WTC11 (cell line): ENCODE measurements around the gene GNRHR. TPM values are rescaled to one million over a fixed set of nuclear protein-coding genes. Genes with fewer than 3 reads are reported as not detected.
"Not testable (repeated sequence)": the region's sequence is repeated elsewhere in the genome, so short reads cannot be mapped to it uniquely, and the experiment has no call there.

ENCODE experiments used
- ATAC-seq: fragments of 200-7000 bp; cut with Tn5 transposase; 2 replicates; pipeline ENCODE4 v1.10.0; 2021; ENCODE audit warnings: mild to moderate bottlenecking, moderate library complexity
- CTCF ChIA-PET: fragments of 300-600 bp; sonication (Branson Sonifier 250); formaldehyde crosslinking; loops from one replicate; lab custom pipeline; 2021; ENCODE audit warnings: antibody characterized with exemption; lab: Charles Lee
- POLR2A ChIA-PET: fragments of 350-600 bp; sonication (Branson Sonifier 250); formaldehyde crosslinking; loops from one replicate; lab custom pipeline; 2021; ENCODE audit warnings: antibody characterized with exemption; lab: Charles Lee
- DNase-seq: peaks from one replicate; pipeline ENCODE4 v3.0.0; 2021; ENCODE audit warnings: low spot score
- H3K27ac Mint-ChIP-seq: 2 replicates; pipeline ENCODE4 v1.8.0; 2021; ENCODE audit warnings: mixed read lengths
- H3K27me3 Mint-ChIP-seq: 2 replicates; pipeline ENCODE4 v1.8.0; 2021; ENCODE audit warnings: low read depth, mild to moderate bottlenecking, moderate library complexity, mixed read lengths
- H3K36me3 Mint-ChIP-seq: 2 replicates; pipeline ENCODE4 v1.8.0; 2021; ENCODE audit warnings: mixed read lengths
- H3K4me1 Mint-ChIP-seq: 2 replicates; pipeline ENCODE4 v1.8.0; 2022; ENCODE audit warnings: mixed read lengths
- H3K4me3 Mint-ChIP-seq: 2 replicates; pipeline ENCODE4 v1.8.0; 2021; ENCODE audit warnings: mild to moderate bottlenecking, moderate library complexity, mixed read lengths
- H3K9me3 Mint-ChIP-seq: 2 replicates; pipeline ENCODE4 v1.8.0; 2021; ENCODE audit warnings: mixed read lengths
- ARID4B ChIP-seq: sonication (generic); formaldehyde crosslinking; IDR thresholded peaks from 2 replicates; pipeline ENCODE4 v1.8.0; 2023; ENCODE audit warnings: missing genetic modification reagents, mild to moderate bottlenecking, borderline replicate concordance
- ATF6 ChIP-seq: sonication (generic); formaldehyde crosslinking; IDR thresholded peaks from 2 replicates; pipeline ENCODE4 v1.8.1; 2023; ENCODE audit warnings: mild to moderate bottlenecking, missing genetic modification reagents
- HMGXB4 ChIP-seq: sonication (generic); formaldehyde crosslinking; IDR thresholded peaks from 2 replicates; pipeline ENCODE4 v1.8.1; 2023; ENCODE audit warnings: mild to moderate bottlenecking, moderate library complexity, missing genetic modification reagents
- KAT7 ChIP-seq: sonication (generic); formaldehyde crosslinking; IDR thresholded peaks from 2 replicates; pipeline ENCODE4 v1.8.1; 2023; ENCODE audit warnings: missing genetic modification reagents, mild to moderate bottlenecking, borderline replicate concordance
- MYBL2 ChIP-seq: sonication (generic); formaldehyde crosslinking; IDR thresholded peaks from 2 replicates; pipeline ENCODE4 v1.8.1; 2023; ENCODE audit warnings: mild to moderate bottlenecking, moderate library complexity, missing genetic modification reagents
- NFYB ChIP-seq: sonication (generic); formaldehyde crosslinking; conservative IDR thresholded peaks from 2 replicates; pipeline ENCODE4 v1.8.0; 2022; ENCODE audit warnings: low read depth, missing genetic modification reagents
- PREB ChIP-seq: sonication (generic); formaldehyde crosslinking; IDR thresholded peaks from 2 replicates; pipeline ENCODE4 v1.8.1; 2022; ENCODE audit warnings: mild to moderate bottlenecking, missing genetic modification reagents, moderate library complexity, borderline replicate concordance
- PRRX2 ChIP-seq: fragments of 250-450 bp; sonication (Bioruptor Pico); IDR thresholded peaks from 2 replicates; pipeline ENCODE4 v1.8.0; 2021; ENCODE audit warnings: mild to moderate bottlenecking
- SMAD3 ChIP-seq: sonication (generic); formaldehyde crosslinking; IDR thresholded peaks from 2 replicates; pipeline ENCODE4 v1.8.0; 2022; ENCODE audit warnings: missing genetic modification reagents, mild to moderate bottlenecking, borderline replicate concordance
- USF1 ChIP-seq: sonication (generic); formaldehyde crosslinking; IDR thresholded peaks from 2 replicates; pipeline ENCODE4 v1.8.0; 2022; ENCODE audit warnings: mild to moderate bottlenecking, missing genetic modification reagents
- ZNF219 ChIP-seq: sonication (generic); formaldehyde crosslinking; IDR thresholded peaks from 2 replicates; pipeline ENCODE4 v1.8.0; 2023; ENCODE audit warnings: missing genetic modification reagents, mild to moderate bottlenecking, borderline replicate concordance
- ZNF232 ChIP-seq: sonication (generic); formaldehyde crosslinking; IDR thresholded peaks from 2 replicates; pipeline ENCODE4 v1.8.0; 2022; ENCODE audit warnings: mild to moderate bottlenecking, missing genetic modification reagents
- ZNF423 ChIP-seq: fragments of 250-450 bp; sonication (Bioruptor Pico); IDR thresholded peaks from 2 replicates; pipeline ENCODE4 v2.1.2; 2022; ENCODE audit warnings: mild to moderate bottlenecking, moderate library complexity
- ZNF671 ChIP-seq: fragments of 250-450 bp; sonication (Bioruptor Pico); IDR thresholded peaks from 2 replicates; pipeline ENCODE4 v1.8.0; 2021; ENCODE audit warnings: mild to moderate bottlenecking
- total RNA-seq: library from RNA; stranded (reverse); gene quantifications from 3 replicates; pipeline ENCODE4 v1.2.3, GENCODE V29; 2021
- TF ChIP-seq, protein P1 (sequence below): sonication (generic); formaldehyde crosslinking; IDR thresholded peaks from 2 replicates; pipeline ENCODE4 v1.8.0; 2023; ENCODE audit warnings: mild to moderate bottlenecking, missing genetic modification reagents

Gene GNRHR
- total RNA-seq, 1 experiment from 2014 or later = not detected

- H3K9me3 Mint-ChIP-seq = peaks cover 6% of the 10 kb centered on the region; the same call in 1 of the 2 replicates
- ATAC-seq (no peak), DNase-seq (no peak)
- no peak overlapping the region for H3K27ac Mint-ChIP-seq
- TF ChIP-seq ATF6 (CRISPR knock-in tag) (no peak), HMGXB4 (no peak), MYBL2 (no peak), ZNF671 (CRISPR knock-in tag) (no peak), ZNF219 (CRISPR knock-in tag) (no peak), PRRX2 (CRISPR knock-in tag) (no peak), SMAD3 (no peak), ZNF423 (no peak), PREB (CRISPR knock-in tag) (no peak), ARID4B (no peak), NFYB (no peak), KAT7 (no peak), ZNF232 (CRISPR knock-in tag) (no peak), USF1 (CRISPR knock-in tag) (no peak)
- TF ChIP-seq, protein P1, sequence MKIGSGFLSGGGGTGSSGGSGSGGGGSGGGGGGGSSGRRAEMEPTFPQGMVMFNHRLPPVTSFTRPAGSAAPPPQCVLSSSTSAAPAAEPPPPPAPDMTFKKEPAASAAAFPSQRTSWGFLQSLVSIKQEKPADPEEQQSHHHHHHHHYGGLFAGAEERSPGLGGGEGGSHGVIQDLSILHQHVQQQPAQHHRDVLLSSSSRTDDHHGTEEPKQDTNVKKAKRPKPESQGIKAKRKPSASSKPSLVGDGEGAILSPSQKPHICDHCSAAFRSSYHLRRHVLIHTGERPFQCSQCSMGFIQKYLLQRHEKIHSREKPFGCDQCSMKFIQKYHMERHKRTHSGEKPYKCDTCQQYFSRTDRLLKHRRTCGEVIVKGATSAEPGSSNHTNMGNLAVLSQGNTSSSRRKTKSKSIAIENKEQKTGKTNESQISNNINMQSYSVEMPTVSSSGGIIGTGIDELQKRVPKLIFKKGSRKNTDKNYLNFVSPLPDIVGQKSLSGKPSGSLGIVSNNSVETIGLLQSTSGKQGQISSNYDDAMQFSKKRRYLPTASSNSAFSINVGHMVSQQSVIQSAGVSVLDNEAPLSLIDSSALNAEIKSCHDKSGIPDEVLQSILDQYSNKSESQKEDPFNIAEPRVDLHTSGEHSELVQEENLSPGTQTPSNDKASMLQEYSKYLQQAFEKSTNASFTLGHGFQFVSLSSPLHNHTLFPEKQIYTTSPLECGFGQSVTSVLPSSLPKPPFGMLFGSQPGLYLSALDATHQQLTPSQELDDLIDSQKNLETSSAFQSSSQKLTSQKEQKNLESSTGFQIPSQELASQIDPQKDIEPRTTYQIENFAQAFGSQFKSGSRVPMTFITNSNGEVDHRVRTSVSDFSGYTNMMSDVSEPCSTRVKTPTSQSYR = no peak
- H3K27me3 Mint-ChIP-seq = no peaks in the 10 kb centered on the region
- no peaks in the 10 kb centered on the region for H3K4me1 Mint-ChIP-seq
- ChIA-PET CTCF (interaction anchor here (1.6 to 4.0 kb wide), 2 partner anchors 11 kb away, joined by 6 to 15 read pairs; no protein-coding TSS in a partner anchor), POLR2A (no interaction called here)
- H3K4me3 Mint-ChIP-seq = no peak overlapping the region
- peaks cover 6% of the 10 kb centered on the region; the same call in 1 of the 2 replicates for H3K36me3 Mint-ChIP-seq
Observed at GRCh38 chr4:67735325-67735724, 18.9 kb downstream of the GNRHR start.

DNA sequence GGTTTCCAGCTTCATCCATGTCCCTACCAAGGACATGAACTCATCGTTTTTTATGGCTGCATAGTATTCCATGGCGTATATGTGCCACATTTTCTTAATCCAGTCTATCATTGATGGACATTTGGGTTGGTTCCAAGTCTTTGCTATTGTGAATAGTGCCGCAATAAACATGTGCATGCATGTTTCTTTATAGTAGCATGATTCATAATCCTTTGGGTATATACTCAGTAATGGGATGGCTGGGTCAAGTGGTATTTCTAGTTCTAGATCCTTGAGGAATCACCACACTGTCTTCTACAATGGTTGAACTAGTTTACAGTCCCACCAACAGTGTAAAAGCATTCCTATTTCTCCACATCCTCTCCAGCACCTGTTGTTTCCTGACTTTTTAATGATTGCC, 23.7 kb downstream of the GNRHR start:
- H3K4me3 Mint-ChIP-seq, H3K36me3 Mint-ChIP-seq: not testable (repeated sequence)

More for the DNA sequence above, 23.7 kb downstream of the GNRHR start:
- DNase-seq, POLR2A ChIA-PET, H3K27ac Mint-ChIP-seq, ATAC-seq, H3K4me1 Mint-ChIP-seq, H3K27me3 Mint-ChIP-seq, CTCF ChIA-PET: not testable (repeated sequence)
- peaks cover 14% of the 10 kb centered on the region for H3K9me3 Mint-ChIP-seq
